Esophagus squamous epithelium (tissue), 5 donors: ENCODE data around the gene LCN9. TPM values are rescaled to one million over a fixed set of nuclear protein-coding genes. Genes with fewer than 3 reads are reported as not detected.

Source experiments
- DNase-seq: peaks from one replicate; lab custom pipeline; 2025; lab: John Stamatoyannopoulos, UW
- H3K27ac ChIP-seq, 4 donors: fragments of 200-600 bp; sonication (generic); one replicate each; pipeline ENCODE4 v1.5.1; 2016 to 2019; ENCODE audit warnings: mild to moderate bottlenecking in 1 of 4
- H3K27me3 ChIP-seq, 4 donors: fragments of 200-600 bp; sonication (generic); 1 replicate in 3 of 4; 2 replicates in 1 of 4; pipeline versions ENCODE4 v1.5.1 to v1.6.0; 2017 to 2021; ENCODE audit warnings: antibody characterized with exemption in 1 of 4
- H3K36me3 ChIP-seq, 3 donors: fragments of 200-600 bp; sonication (generic); one replicate each; pipeline ENCODE4 v1.5.1; 2016 to 2019
- H3K4me1 ChIP-seq, 3 donors: fragments of 200-600 bp; sonication (generic); one replicate each; pipeline ENCODE4 v1.5.1; 2017 to 2019
- H3K4me3 ChIP-seq, 4 donors: fragments of 200-600 bp; sonication (generic); 1 replicate in 3 of 4; 2 replicates in 1 of 4; pipeline ENCODE4 v1.5.1; 2016 to 2019; ENCODE audit warnings: mild to moderate bottlenecking in 2 of 4, moderate library complexity in 1 of 4
- H3K9me3 ChIP-seq, 3 donors: fragments of 200-600 bp; sonication (generic); one replicate each; pipeline ENCODE4 v1.5.1; 2016 to 2019
- CTCF ChIP-seq, 6 experiments: fragments of 450-650 bp in 4 of 6; fragments of 200-600 bp in 2 of 6; sonication (generic) in 2 of 6; IDR thresholded peaks; one replicate each; pipeline ENCODE4 v1.5.1; 2016 to 2019; ENCODE audit warnings: antibody characterized with exemption in 6 of 6, mild to moderate bottlenecking in 4 of 6, moderate library complexity in 4 of 6
- POLR2A ChIP-seq, 4 donors: fragments of 450-650 bp; IDR thresholded peaks; one replicate each; pipeline ENCODE4 v1.6.1; 2017; ENCODE audit warnings: antibody characterized with exemption in 4 of 4, mild to moderate bottlenecking in 4 of 4, moderate library complexity in 3 of 4
- WGBS, 2 donors: methylation state at CpG; one replicate each; pipeline ENCODE4 v1.1.5; 2018; 5-methylcytosine and 5-hydroxymethylcytosine counted together
- intact Hi-C: fragments of 100-400 bp; cut with DNase I; formaldehyde crosslinking; loops from one replicate; pipeline ENCODE4 v1.15.0; 2022
- total RNA-seq, 4 donors: library from RNA; depleted of rRNA; stranded (reverse); fragments of >200 nt; gene quantifications; one replicate each; pipeline ENCODE4 v1.1.0, GENCODE V29; 2016
- donor health status: DM: yes; HTN: yes; CAD: no.

Gene LCN9
- total RNA-seq, 4 donors from 2014 or later, result not detected

- no peak for DNase-seq
- intact Hi-C loops, result no loop called here
- Histone ChIP-seq H3K4me3 (no peak overlapping the region), H3K9me3 (no peaks in the 10 kb centered on the region), H3K27me3 (peaks cover 0 to 27% (median 0%) of the 10 kb centered on the region in 4 donors), H3K27ac (no peak overlapping the region), H3K4me1 (no peaks in the 10 kb centered on the region), H3K36me3 (no peaks in the 10 kb centered on the region)
- WGBS, 2 donors, result 48 to 67% methylated on average over 8 of the region's 8 CpGs
- TF ChIP-seq CTCF (IDR thresholded peaks at IDR 0.05) (no peak), POLR2A (IDR thresholded peaks at IDR 0.05) (no peak)
These were observed 10.8 kb downstream of the LCN9 start for GRCh38 chr9:135673941-135674340.

- TF ChIP-seq POLR2A (IDR thresholded peaks at IDR 0.05), result no peak
- no peak for TF ChIP-seq CTCF (IDR thresholded peaks at IDR 0.05)
- WGBS, 2 donors, result 68 to 71% methylated on average over 6 to 9 of the region's 10 CpGs
- intact Hi-C loops, result no loop called here
- no peak for DNase-seq
- Histone ChIP-seq H3K9me3 (no peaks in the 10 kb centered on the region), H3K4me1 (no peaks in the 10 kb centered on the region), H3K27me3 (peaks cover 0 to 19% (median 0%) of the 10 kb centered on the region in 4 donors), H3K4me3 (no peak overlapping the region), H3K27ac (no peak overlapping the region), H3K36me3 (no peaks in the 10 kb centered on the region)
These were observed 11.9 kb downstream of the LCN9 start for GRCh38 chr9:135674977-135675376.

- intact Hi-C loops, result no loop called here
- H3K4me1 ChIP-seq, result no peaks in the 10 kb centered on the region
- no peak overlapping the region for H3K4me3 ChIP-seq
- no peaks in the 10 kb centered on the region for H3K36me3 ChIP-seq
- no peaks in the 10 kb centered on the region for H3K9me3 ChIP-seq
- no peak for DNase-seq
- 86 to 87% methylated on average over 6 of the region's 13 CpGs for WGBS, 2 donors
- no peak overlapping the region for H3K27ac ChIP-seq
- peaks cover 0 to 20% (median 0%) of the 10 kb centered on the region in 4 donors for H3K27me3 ChIP-seq
- TF ChIP-seq POLR2A (IDR thresholded peaks at IDR 0.05) (no peak), CTCF (IDR thresholded peaks at IDR 0.05) (no peak)
These were observed 13.8 kb downstream of the LCN9 start for GRCh38 chr9:135676891-135677290.

GRCh38 chr9:135677641-135678168 is 14.6 kb downstream of the LCN9 start:
- intact Hi-C loops, result no loop called here
- WGBS, 2 donors, result 60 to 67% methylated on average over 3 to 8 of the region's 22 CpGs
- Histone ChIP-seq H3K4me3 (no peak overlapping the region), H3K9me3 (no peaks in the 10 kb centered on the region), H3K4me1 (no peaks in the 10 kb centered on the region), H3K36me3 (no peaks in the 10 kb centered on the region), H3K27ac (no peak overlapping the region), H3K27me3 (peaks cover 0 to 21% (median 0%) of the 10 kb centered on the region in 4 donors)
- TF ChIP-seq CTCF (IDR thresholded peaks at IDR 0.05), result no peak
- no peak for TF ChIP-seq POLR2A (IDR thresholded peaks at IDR 0.05)
- no peak for DNase-seq

GRCh38 chr9:135678236-135679017 is 15.3 kb downstream of the LCN9 start:
- no peak overlapping the region for H3K4me3 ChIP-seq
- no peak overlapping the region for H3K27ac ChIP-seq
- intact Hi-C loops, result no loop called here
- DNase-seq, result no peak
- H3K27me3 ChIP-seq, result peaks cover 0 to 28% (median 0%) of the 10 kb centered on the region in 4 donors
- H3K9me3 ChIP-seq, result no peaks in the 10 kb centered on the region
- no peak for TF ChIP-seq POLR2A (IDR thresholded peaks at IDR 0.05)
- TF ChIP-seq CTCF (IDR thresholded peaks at IDR 0.05), result no peak
- 83 to 84% methylated on average over 5 to 14 of the region's 20 CpGs for WGBS, 2 donors
- H3K4me1 ChIP-seq, result no peaks in the 10 kb centered on the region
- H3K36me3 ChIP-seq, result no peaks in the 10 kb centered on the region
